Activated B cell treated with CpG ODN at 0.5 μM for 24 hours (primary cell): Measurements from ENCODE around the gene TAF1C. TPM values are rescaled to one million over a fixed set of nuclear protein-coding genes. Genes with fewer than 3 reads are reported as not detected.

Experiments
- ATAC-seq: fragments of 200-7000 bp; cut with Tn5 transposase; one replicate; pipeline ENCODE4 v1.10.0; 2021; ENCODE audit warnings: low read depth, mild to moderate bottlenecking, moderate library complexity
- CTCF ChIA-PET: fragments of 350-600 bp; sonication (Branson Sonifier 250); formaldehyde crosslinking; loops from one replicate; lab custom pipeline; 2021; ENCODE audit warnings: antibody characterized with exemption; lab: Charles Lee
- POLR2A ChIA-PET: fragments of 350-600 bp; sonication (Branson Sonifier 250); formaldehyde crosslinking; loops from one replicate; lab custom pipeline; 2021; ENCODE audit warnings: antibody characterized with exemption; lab: Charles Lee
- DNase-seq: peaks from one replicate; pipeline ENCODE4 v3.0.0; 2022
- H3K27ac Mint-ChIP-seq: one replicate; pipeline ENCODE4 v1.8.0; 2020; ENCODE audit warnings: mixed read lengths
- H3K27me3 Mint-ChIP-seq: one replicate; pipeline ENCODE4 v1.8.0; 2021; ENCODE audit warnings: mixed read lengths
- H3K36me3 Mint-ChIP-seq: one replicate; pipeline ENCODE4 v1.8.0; 2021; ENCODE audit warnings: low read depth, mixed read lengths
- H3K4me1 Mint-ChIP-seq: one replicate; pipeline ENCODE4 v1.8.0; 2021; ENCODE audit warnings: mixed read lengths
- H3K4me3 Mint-ChIP-seq: one replicate; pipeline ENCODE4 v1.8.0; 2020; ENCODE audit warnings: mild to moderate bottlenecking, mixed read lengths
- H3K9me3 Mint-ChIP-seq: one replicate; pipeline ENCODE4 v1.8.0; 2020; ENCODE audit warnings: mixed read lengths
- intact Hi-C: fragments of 100-400 bp; cut with micrococcal nuclease; formaldehyde crosslinking; loops from one replicate; pipeline ENCODE4 v1.15.1; 2024
- total RNA-seq: library from RNA; stranded (reverse); gene quantifications from 2 replicates; pipeline ENCODE4 v1.2.3, GENCODE V29; 2022
- TF ChIP-seq, protein P1 (sequence below): fragments of 200-600 bp; IDR thresholded peaks from one replicate; pipeline ENCODE4 v1.8.0; 2022; ENCODE audit warnings: antibody characterized with exemption, mild to moderate bottlenecking

Gene TAF1C
- total RNA-seq, 1 donor from 2014 or later, result 85.1 TPM

- no peak for DNase-seq
- no peaks in the 10 kb centered on the region for H3K9me3 Mint-ChIP-seq
- CTCF ChIA-PET, result interaction anchor here (0.6 kb wide), 1 partner anchor 537 kb away, joined by 4 read pairs; no protein-coding TSS in a partner anchor
- POLR2A ChIA-PET, result no interaction called here
- no peaks in the 10 kb centered on the region for H3K27me3 Mint-ChIP-seq
- no peak overlapping the region for H3K4me3 Mint-ChIP-seq
- intact Hi-C loops, result no loop called here
- H3K4me1 Mint-ChIP-seq, result peaks cover 29% of the 10 kb centered on the region
- no peak for ATAC-seq
- peaks cover 5% of the 10 kb centered on the region for H3K36me3 Mint-ChIP-seq
- no peak overlapping the region for H3K27ac Mint-ChIP-seq
- TF ChIP-seq, protein P1, sequence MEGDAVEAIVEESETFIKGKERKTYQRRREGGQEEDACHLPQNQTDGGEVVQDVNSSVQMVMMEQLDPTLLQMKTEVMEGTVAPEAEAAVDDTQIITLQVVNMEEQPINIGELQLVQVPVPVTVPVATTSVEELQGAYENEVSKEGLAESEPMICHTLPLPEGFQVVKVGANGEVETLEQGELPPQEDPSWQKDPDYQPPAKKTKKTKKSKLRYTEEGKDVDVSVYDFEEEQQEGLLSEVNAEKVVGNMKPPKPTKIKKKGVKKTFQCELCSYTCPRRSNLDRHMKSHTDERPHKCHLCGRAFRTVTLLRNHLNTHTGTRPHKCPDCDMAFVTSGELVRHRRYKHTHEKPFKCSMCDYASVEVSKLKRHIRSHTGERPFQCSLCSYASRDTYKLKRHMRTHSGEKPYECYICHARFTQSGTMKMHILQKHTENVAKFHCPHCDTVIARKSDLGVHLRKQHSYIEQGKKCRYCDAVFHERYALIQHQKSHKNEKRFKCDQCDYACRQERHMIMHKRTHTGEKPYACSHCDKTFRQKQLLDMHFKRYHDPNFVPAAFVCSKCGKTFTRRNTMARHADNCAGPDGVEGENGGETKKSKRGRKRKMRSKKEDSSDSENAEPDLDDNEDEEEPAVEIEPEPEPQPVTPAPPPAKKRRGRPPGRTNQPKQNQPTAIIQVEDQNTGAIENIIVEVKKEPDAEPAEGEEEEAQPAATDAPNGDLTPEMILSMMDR, result no peak
These were observed 50.3 kb downstream of the TAF1C start for GRCh38 chr16:84136331-84137125.

GRCh38 chr16:84132527-84133285, 54.2 kb downstream of the TAF1C start:
- no peaks in the 10 kb centered on the region for H3K9me3 Mint-ChIP-seq
- ChIA-PET POLR2A (interaction anchor here (0.6 to 5.0 kb wide), 8 partner anchors 13 to 608 kb away, joined by 3 to 33 read pairs (median 4); partner anchors contain the start of genes DNAAF1, HSBP1, HSDL1 and MBTPS1), CTCF (interaction anchor here (1.0 to 1.8 kb wide), 2 partner anchors 16 to 55 kb away, joined by 5 to 6 read pairs; partner anchors contain the start of genes MBTPS1 and TAF1C)
- peaks cover 30% of the 10 kb centered on the region for H3K36me3 Mint-ChIP-seq
- ATAC-seq, result peak; percentile 77
- TF ChIP-seq, protein P1, result no peak
- no peaks in the 10 kb centered on the region for H3K27me3 Mint-ChIP-seq
- H3K4me1 Mint-ChIP-seq, result peaks cover 29% of the 10 kb centered on the region
- no peak overlapping the region for H3K4me3 Mint-ChIP-seq
- intact Hi-C loops, result loop anchor here (1.0 kb wide), 2 partner anchors 13 to 16 kb away; partner anchors contain the start of genes DNAAF1, HSDL1 and MBTPS1
- peak overlapping the region; percentile 53 for H3K27ac Mint-ChIP-seq
- no peak for DNase-seq

- CTCF ChIA-PET, result no interaction called here
- no peak for ATAC-seq
- intact Hi-C loops, result no loop called here
- Mint-ChIP-seq H3K27ac (no peak overlapping the region), H3K4me3 (no peak overlapping the region), H3K36me3 (peaks cover 37% of the 10 kb centered on the region), H3K9me3 (no peaks in the 10 kb centered on the region), H3K4me1 (peaks cover 26% of the 10 kb centered on the region), H3K27me3 (no peaks in the 10 kb centered on the region)
- POLR2A ChIA-PET, result interaction anchor here (0.6 to 5.0 kb wide), 2 partner anchors 9 to 15 kb away, joined by 4 to 33 read pairs; partner anchors contain the start of gene MBTPS1
- TF ChIP-seq, protein P1, result no peak
- no peak for DNase-seq
These were observed 55.7 kb downstream of the TAF1C start for GRCh38 chr16:84131117-84131516.

Other genes starting within 250 kb of the TAF1C start
- gene OSGIN1, start 233.8 kb downstream of the TAF1C start, total RNA-seq, result 1.6 TPM in 2 replicates
- gene NECAB2, start 218.8 kb downstream of the TAF1C start, total RNA-seq, result not detected in 2 replicates
- gene SLC38A8, start 144.3 kb downstream of the TAF1C start, total RNA-seq, result not detected in 2 replicates
- 74.1 and 79.2 TPM in 2 replicates for gene MBTPS1, start 70.1 kb downstream of the TAF1C start, total RNA-seq
- gene HSDL1, start 41.9 kb downstream of the TAF1C start, total RNA-seq, result 13.1 and 15.3 TPM in 2 replicates
- not detected in 2 replicates for gene DNAAF1, start 41.7 kb downstream of the TAF1C start, total RNA-seq
- gene ADAD2, start 4.1 kb upstream of the TAF1C start, total RNA-seq, result not detected in 2 replicates
- not detected in 2 replicates for gene KCNG4, start 53.0 kb upstream of the TAF1C start, total RNA-seq
- not detected in 2 replicates for gene WFDC1, start 107.8 kb upstream of the TAF1C start, total RNA-seq
- not detected in 2 replicates for gene ATP2C2, start 181.5 kb upstream of the TAF1C start, total RNA-seq